HG03196 (cell line): Measurements from ENCODE around the gene FBXO33.
"Not testable (repeated sequence)": the region's sequence is repeated elsewhere in the genome, so short reads cannot be mapped to it uniquely, and the experiment has no call there.

Experiments
- ATAC-seq: cut with Tn5 transposase; IDR thresholded peaks from one replicate; pipeline ENCODE4 v1.9.1; 2021; ENCODE audit not compliant: unreplicated experiment

The FBXO33 gene

DNA sequence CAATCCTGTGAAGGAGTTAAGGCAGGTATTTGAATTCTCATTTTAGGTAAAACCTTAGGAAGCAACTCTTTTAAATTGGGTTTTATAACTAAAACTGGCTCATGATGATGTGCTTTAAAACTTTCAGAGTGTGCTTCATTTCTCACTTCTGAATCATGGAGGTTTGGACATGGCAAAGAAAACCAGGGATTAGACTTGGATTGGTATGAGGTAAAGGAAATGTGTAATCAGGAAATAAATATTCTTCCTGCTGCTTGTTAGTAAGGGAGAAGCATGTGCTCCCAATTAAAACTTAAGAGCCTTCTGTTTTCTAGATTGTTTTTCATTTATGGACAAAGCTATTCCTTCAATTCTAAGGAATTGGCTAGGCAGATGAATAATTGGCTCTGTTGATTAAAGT is 57.4 kb downstream of the FBXO33 start:
- ATAC-seq, result no peak

- no peak for ATAC-seq
Measured at GRCh38 chr14:39372656-39373055, 59.6 kb downstream of the FBXO33 start.

- no peak for ATAC-seq
Measured at GRCh38 chr14:39370415-39370814, 61.8 kb downstream of the FBXO33 start.

DNA sequence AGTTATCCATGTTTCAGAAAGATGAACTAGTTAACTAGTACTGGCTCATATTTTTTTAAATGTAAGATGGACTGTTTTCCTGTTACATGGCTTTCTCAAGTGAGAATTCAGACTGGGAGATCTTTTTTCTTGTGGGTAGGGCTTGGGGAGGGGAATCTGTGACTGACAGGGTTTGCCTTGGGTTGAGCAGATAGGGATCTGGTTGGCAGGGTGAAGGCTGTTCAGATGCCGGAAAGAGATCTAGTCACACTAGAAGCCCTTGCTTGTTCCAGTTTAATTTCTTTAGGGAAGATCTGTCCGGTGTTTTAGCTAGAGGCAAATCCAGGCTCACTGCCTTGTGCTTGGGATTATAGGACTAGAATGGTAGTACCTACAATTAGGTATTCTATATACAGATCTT is 63.2 kb downstream of the FBXO33 start:
- no peak for ATAC-seq

- no peak for ATAC-seq
Measured at GRCh38 chr14:39368261-39368959, 63.8 kb downstream of the FBXO33 start.

DNA sequence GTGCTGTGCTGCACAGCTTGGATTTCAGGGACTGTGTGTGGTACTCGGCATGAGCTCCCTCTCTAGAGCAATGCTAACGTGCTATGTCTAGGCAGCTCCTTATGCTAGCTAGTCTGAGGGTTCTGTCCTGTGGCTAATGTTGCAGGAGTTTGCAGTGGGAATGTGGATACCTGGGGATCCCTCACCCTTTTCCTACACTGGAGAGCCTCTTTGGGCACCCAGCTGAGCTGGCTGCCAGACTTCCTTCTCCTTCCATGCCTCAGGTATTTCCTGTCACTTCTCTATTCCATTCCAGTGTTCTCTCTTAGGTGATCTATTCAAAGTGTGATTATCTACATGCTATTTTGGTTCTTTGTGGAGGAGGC is 64.9 kb downstream of the FBXO33 start:
- ATAC-seq, result no peak

DNA sequence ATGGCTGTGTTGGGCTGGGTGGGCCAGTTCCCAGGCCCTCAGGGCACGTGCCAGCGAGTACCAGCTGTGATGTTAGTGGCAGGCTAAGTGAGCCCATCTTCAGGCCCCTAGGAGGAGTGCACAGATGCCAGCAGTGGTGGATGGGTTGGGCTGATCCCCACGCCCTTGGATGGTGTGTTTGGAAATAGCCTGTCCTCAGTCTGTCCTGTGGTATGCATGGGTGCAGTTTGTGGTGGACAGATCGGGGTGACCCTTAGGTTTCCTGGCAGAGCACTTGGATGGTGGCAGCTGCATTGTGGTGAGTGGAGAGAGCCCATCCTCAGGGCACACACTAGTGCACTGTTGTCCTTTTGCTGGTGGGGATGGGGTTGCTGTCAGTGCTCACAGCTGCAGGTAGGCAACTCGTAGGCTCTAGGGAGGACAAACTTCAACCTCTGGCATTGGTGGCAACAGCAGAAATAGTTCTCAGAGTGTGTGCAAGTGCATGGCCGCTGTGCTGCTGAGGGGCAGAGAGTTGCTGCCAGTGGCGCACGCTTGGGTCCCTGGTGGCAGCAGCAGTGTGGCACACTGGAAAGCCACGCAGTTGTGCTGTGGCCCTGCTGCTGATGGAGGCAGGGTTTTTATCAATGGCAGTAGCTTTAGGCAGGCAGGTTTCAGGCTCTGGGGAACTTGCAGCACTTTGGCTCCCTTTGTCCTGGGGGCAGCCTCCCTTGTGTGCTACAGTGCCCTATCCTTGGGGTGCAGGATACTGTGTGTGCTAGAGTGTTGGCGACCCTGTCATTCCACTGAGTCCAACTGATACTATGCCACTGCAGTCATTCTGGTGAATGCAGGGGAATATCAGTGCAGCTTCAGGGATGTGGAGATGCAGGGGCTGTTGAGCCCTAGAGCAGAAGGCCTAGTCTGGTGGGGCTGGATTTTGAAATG is 65.5 kb downstream of the FBXO33 start:
- no peak for ATAC-seq

- ATAC-seq, result no peak
Measured at GRCh38 chr14:39365354-39365753, 66.9 kb downstream of the FBXO33 start.

- no peak for ATAC-seq
Measured at GRCh38 chr14:39364509-39364908, 67.7 kb downstream of the FBXO33 start.

DNA sequence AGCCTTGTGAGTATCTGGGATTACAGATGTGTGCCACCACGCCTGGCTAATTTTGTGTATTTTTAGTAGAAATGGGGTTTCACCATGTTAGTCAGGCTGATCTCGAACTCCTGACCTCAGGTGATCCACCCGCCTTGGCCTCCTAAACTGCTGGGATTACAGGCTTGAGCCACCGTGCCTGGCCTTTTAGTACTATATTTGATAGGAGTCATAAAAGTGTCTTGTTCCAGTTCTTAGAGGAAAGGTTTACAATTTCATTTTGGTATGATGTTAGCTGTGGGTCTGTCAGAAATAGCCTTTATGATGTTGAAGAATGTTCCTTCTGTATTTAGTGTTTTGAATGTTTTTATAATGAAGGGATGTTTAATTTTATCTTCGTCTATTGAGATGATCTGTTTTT is 70.7 kb downstream of the FBXO33 start:
- not testable (repeated sequence) for ATAC-seq

DNA sequence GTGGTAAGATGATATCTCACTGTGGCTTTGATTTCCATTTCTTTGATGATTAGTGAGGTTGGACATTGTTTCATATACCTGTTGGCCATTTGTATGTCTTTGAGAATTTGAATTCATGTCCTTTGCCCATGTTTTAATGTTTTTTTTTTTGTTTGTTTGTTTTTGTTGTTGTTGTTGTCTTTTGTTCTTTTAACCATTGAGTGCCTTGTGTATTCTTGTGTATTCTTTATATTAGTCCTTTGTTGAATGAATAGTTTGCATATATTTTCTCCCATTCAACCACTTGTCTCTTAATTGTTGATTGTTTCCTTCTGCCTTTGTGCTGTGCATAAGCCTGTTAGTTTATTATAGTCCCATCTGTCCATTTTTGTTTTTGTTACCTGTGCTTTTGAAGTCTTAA is 71.9 kb downstream of the FBXO33 start:
- ATAC-seq, result no peak

DNA sequence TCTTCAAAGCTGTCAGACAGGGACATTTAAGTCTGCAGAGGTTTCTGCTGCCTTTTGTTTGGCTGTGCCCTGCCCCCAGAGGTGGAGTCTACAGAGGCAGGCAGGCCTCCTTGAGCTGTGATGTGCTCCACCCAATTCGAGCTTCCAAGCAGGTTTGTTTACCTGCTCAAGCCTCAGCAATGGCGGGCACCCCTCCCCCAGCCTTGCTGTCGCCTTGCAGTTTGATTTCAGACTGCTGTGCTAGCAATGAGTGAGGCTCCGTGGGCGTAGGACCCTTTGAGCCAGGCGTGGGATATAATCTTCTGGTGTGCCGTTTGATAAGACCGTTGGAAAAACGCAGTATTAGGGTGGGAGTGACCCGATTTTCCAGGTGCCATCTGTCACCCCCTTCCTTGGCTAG is 73.2 kb downstream of the FBXO33 start:
- ATAC-seq, result not testable (repeated sequence)

DNA sequence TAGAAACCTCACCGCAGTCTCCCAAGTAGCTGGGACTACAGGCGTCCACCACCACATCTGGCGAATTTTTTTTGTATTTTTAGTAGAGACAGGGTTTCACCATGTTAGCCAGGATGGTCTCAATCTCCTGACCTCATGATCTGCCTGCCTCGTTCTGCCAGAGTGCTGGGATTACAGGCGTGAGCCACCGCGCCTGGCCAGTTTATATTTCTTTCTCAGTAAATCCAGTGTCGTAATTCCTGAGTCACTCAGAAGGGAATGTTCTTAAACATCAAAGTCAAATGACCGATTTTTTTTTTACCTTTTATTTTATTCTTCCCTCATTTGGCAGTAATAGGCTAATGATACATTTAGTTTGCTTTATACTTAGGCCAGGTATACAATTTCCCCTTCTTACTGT is 80.5 kb downstream of the FBXO33 start:
- ATAC-seq, result no peak

- no peak for ATAC-seq
Measured at GRCh38 chr14:39350866-39351265, 81.4 kb downstream of the FBXO33 start.
